SK-N-MC (cell line): ENCODE results near the gene AREL1.

Experiments
- EZH2 ChIP-seq: fragments of 200-600 bp; sonication (generic); IDR thresholded peaks from one replicate; pipeline ENCODE4 v1.6.1; 2017; ENCODE audit warnings: antibody characterized with exemption
- POLR2AphosphoS5 ChIP-seq: IDR thresholded peaks from 2 replicates; pipeline ENCODE4 v1.6.1; 2012; ENCODE audit warnings: mild to moderate bottlenecking, low read depth, low read length, borderline replicate concordance

- TF ChIP-seq POLR2AphosphoS5 (no peak), EZH2 (no peak)
These were observed 21.4 kb downstream of the AREL1 start for GRCh38 chr14:74691456-74691855.
